IPS-18a (cell line): ENCODE measurements around the gene BCLAF1.

Source experiments
- H3K27ac ChIP-seq: one replicate; pipeline ENCODE4 v1.5.1; 2013; ENCODE audit warnings: low read length
- H3K27me3 ChIP-seq: one replicate; pipeline ENCODE4 v1.6.1; 2013; ENCODE audit warnings: mild to moderate bottlenecking, low read length; ENCODE audit not compliant: control insufficient read depth, insufficient read depth
- H3K36me3 ChIP-seq: one replicate; pipeline ENCODE4 v1.6.1; 2013; ENCODE audit warnings: low read depth, low read length; ENCODE audit not compliant: control insufficient read depth
- H3K4me1 ChIP-seq: one replicate; pipeline ENCODE4 v1.6.1; 2013; ENCODE audit warnings: low read depth, low read length; ENCODE audit not compliant: control insufficient read depth
- H3K4me3 ChIP-seq: one replicate; pipeline ENCODE4 v1.5.1; 2013; ENCODE audit warnings: low read length
- H3K9ac ChIP-seq: one replicate; pipeline ENCODE4 v1.6.1; 2013; ENCODE audit warnings: mild to moderate bottlenecking, low read length, moderate library complexity
- H3K9me3 ChIP-seq: one replicate; pipeline ENCODE4 v1.6.1; 2013; ENCODE audit warnings: low read depth, low read length; ENCODE audit not compliant: control insufficient read depth

BCLAF1 gene

GRCh38 chr6:136265101-136265500 lies 24.5 kb downstream of the BCLAF1 start:
- Histone ChIP-seq H3K9me3 (no peaks in the 10 kb centered on the region), H3K36me3 (peaks cover 98% of the 10 kb centered on the region), H3K4me3 (no peak overlapping the region), H3K27ac (no peak overlapping the region), H3K27me3 (no peaks in the 10 kb centered on the region), H3K4me1 (no peaks in the 10 kb centered on the region), H3K9ac (no peak overlapping the region)

GRCh38 chr6:136262940-136263339 lies 26.7 kb downstream of the BCLAF1 start:
- H3K27me3 ChIP-seq, result no peaks in the 10 kb centered on the region
- H3K9ac ChIP-seq, result no peak overlapping the region
- no peak overlapping the region for H3K27ac ChIP-seq
- no peaks in the 10 kb centered on the region for H3K4me1 ChIP-seq
- H3K4me3 ChIP-seq, result no peak overlapping the region
- H3K9me3 ChIP-seq, result no peaks in the 10 kb centered on the region
- H3K36me3 ChIP-seq, result peaks cover 96% of the 10 kb centered on the region

- no peak overlapping the region for H3K9ac ChIP-seq
- H3K9me3 ChIP-seq, result no peaks in the 10 kb centered on the region
- H3K27me3 ChIP-seq, result no peaks in the 10 kb centered on the region
- H3K27ac ChIP-seq, result no peak overlapping the region
- no peak overlapping the region for H3K4me3 ChIP-seq
- peaks cover 30% of the 10 kb centered on the region for H3K36me3 ChIP-seq
- H3K4me1 ChIP-seq, result no peaks in the 10 kb centered on the region
These were observed 34.7 kb downstream of the BCLAF1 start for GRCh38 chr6:136254851-136255466.

- Histone ChIP-seq H3K9me3 (no peaks in the 10 kb centered on the region), H3K27me3 (no peaks in the 10 kb centered on the region), H3K4me3 (no peak overlapping the region), H3K4me1 (no peaks in the 10 kb centered on the region), H3K9ac (no peak overlapping the region), H3K36me3 (peaks cover 18% of the 10 kb centered on the region), H3K27ac (no peak overlapping the region)
These were observed 35.9 kb downstream of the BCLAF1 start for GRCh38 chr6:136253734-136254133.

- H3K4me1 ChIP-seq, result no peaks in the 10 kb centered on the region
- no peak overlapping the region for H3K9ac ChIP-seq
- no peaks in the 10 kb centered on the region for H3K9me3 ChIP-seq
- H3K36me3 ChIP-seq, result peaks cover 8% of the 10 kb centered on the region
- H3K27me3 ChIP-seq, result no peaks in the 10 kb centered on the region
- no peak overlapping the region for H3K27ac ChIP-seq
- H3K4me3 ChIP-seq, result no peak overlapping the region
These were observed 37.2 kb downstream of the BCLAF1 start for GRCh38 chr6:136252441-136252840.

GRCh38 chr6:136251394-136251793 lies 38.3 kb downstream of the BCLAF1 start:
- no peak overlapping the region for H3K27ac ChIP-seq
- no peaks in the 10 kb centered on the region for H3K4me1 ChIP-seq
- H3K36me3 ChIP-seq, result no peaks in the 10 kb centered on the region
- H3K9me3 ChIP-seq, result no peaks in the 10 kb centered on the region
- H3K27me3 ChIP-seq, result no peaks in the 10 kb centered on the region
- H3K4me3 ChIP-seq, result peak overlapping the region; percentile 98
- no peak overlapping the region for H3K9ac ChIP-seq

- Histone ChIP-seq H3K9me3 (no peaks in the 10 kb centered on the region), H3K9ac (peak overlapping the region; percentile 68), H3K27me3 (no peaks in the 10 kb centered on the region), H3K27ac (no peak overlapping the region), H3K4me3 (peak overlapping the region; percentile 98), H3K4me1 (no peaks in the 10 kb centered on the region), H3K36me3 (no peaks in the 10 kb centered on the region)
These were observed 39.0 kb downstream of the BCLAF1 start for GRCh38 chr6:136250686-136251008.

GRCh38 chr6:136249811-136250685 lies 39.6 kb downstream of the BCLAF1 start, which contains the start of gene MTFR2:
TSS of gene MTFR2 (minus strand) at chr6:136250311. CDS start at chr6:136249099, 1,212 bp downstream.
- Histone ChIP-seq H3K4me1 (no peaks in the 10 kb centered on the region), H3K27ac (no peak within 1 kb of the TSS), H3K27me3 (no peaks in the 10 kb centered on the region), H3K36me3 (no peaks in the 10 kb centered on the region), H3K4me3 (peak within 1 kb of the TSS; percentile 98), H3K9ac (peak within 1 kb of the TSS; percentile 68), H3K9me3 (no peaks in the 10 kb centered on the region)

GRCh38 chr6:136249336-136249735 lies 40.3 kb downstream of the BCLAF1 start:
- Histone ChIP-seq H3K27me3 (no peaks in the 10 kb centered on the region), H3K4me3 (peak overlapping the region; percentile 98), H3K9ac (peak overlapping the region; percentile 65), H3K27ac (no peak overlapping the region), H3K4me1 (no peaks in the 10 kb centered on the region), H3K36me3 (peaks cover 3% of the 10 kb centered on the region), H3K9me3 (no peaks in the 10 kb centered on the region)

GRCh38 chr6:136244061-136244616 lies 45.5 kb downstream of the BCLAF1 start:
- no peak overlapping the region for H3K27ac ChIP-seq
- peaks cover 11% of the 10 kb centered on the region for H3K36me3 ChIP-seq
- no peak overlapping the region for H3K9ac ChIP-seq
- no peak overlapping the region for H3K4me3 ChIP-seq
- no peaks in the 10 kb centered on the region for H3K27me3 ChIP-seq
- no peaks in the 10 kb centered on the region for H3K4me1 ChIP-seq
- H3K9me3 ChIP-seq, result no peaks in the 10 kb centered on the region

GRCh38 chr6:136236466-136237293 lies 53.0 kb downstream of the BCLAF1 start:
- no peaks in the 10 kb centered on the region for H3K27me3 ChIP-seq
- H3K9me3 ChIP-seq, result no peaks in the 10 kb centered on the region
- H3K4me3 ChIP-seq, result no peak overlapping the region
- no peaks in the 10 kb centered on the region for H3K4me1 ChIP-seq
- no peak overlapping the region for H3K9ac ChIP-seq
- H3K36me3 ChIP-seq, result peaks cover 5% of the 10 kb centered on the region
- no peak overlapping the region for H3K27ac ChIP-seq
